SU-DHL-6 (cell line): ENCODE data around the gene HCRTR1.

Experiments used
- CTCF ChIP-seq: fragments of 200-600 bp; sonication (generic); IDR thresholded peaks from one replicate; pipeline ENCODE4 v1.5.1; 2017; ENCODE audit warnings: antibody characterized with exemption, mild to moderate bottlenecking, low read length, moderate library complexity; ENCODE audit not compliant: insufficient read depth, poor library complexity, severe bottlenecking
- EZH2phosphoT487 ChIP-seq: fragments of 200-600 bp; sonication (generic), shearing (Covaris generic); conservative IDR thresholded peaks from 2 replicates; pipeline ENCODE4 v1.6.1; 2018; ENCODE audit warnings: mild to moderate bottlenecking, antibody characterized with exemption, low read length, moderate library complexity, mixed read lengths

DNA sequence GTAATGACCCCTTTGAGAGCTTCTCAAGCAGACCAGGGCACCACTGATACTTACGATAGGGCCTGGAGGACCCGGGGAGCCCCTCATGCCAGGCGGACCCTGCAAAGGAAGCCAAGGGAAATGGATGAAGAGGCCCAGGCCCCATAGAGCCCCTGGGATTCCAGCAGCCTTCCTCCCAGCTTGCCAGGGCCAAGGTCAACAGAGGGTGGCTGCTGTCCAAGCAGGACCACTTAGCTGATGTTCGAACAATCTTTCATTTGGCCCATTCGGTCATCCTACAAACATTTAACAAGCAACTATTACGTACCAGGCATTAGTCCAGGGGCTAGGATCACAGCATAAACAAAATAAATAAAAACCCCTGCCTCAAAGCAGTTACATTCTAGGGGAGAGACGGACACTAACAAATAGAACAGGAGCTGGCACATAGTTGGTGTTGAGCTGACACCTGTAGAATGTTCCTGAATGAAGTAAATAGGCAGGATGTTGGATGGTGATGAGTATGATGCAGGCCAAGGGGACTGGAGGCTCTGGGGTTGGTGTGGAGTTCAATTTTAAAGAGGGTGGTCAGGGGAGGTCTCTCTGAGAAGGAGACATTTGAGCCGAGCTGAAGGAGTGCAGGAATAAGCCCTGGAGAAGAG lies 54.2 kb downstream of the HCRTR1 start:
- TF ChIP-seq CTCF (no peak), EZH2phosphoT487 (no peak)
